K562 (cell line): ENCODE results near the gene MBD1. TPM values are rescaled to one million over a fixed set of nuclear protein-coding genes. Genes with fewer than 3 reads are reported as not detected.

ENCODE experiments used
- ARID1B ChIP-seq: fragments of 450-650 bp; IDR thresholded peaks from 2 replicates; pipeline ENCODE4 v1.6.1; 2016; ENCODE audit warnings: antibody characterized with exemption, mild to moderate bottlenecking, inconsistent platforms
- BHLHE40 ChIP-seq: IDR thresholded peaks from 2 replicates; pipeline ENCODE4 v1.6.1; 2011; ENCODE audit warnings: low read length, improper control_type of control experiment
- BRD9 ChIP-seq: fragments of 450-650 bp; IDR thresholded peaks from 2 replicates; pipeline ENCODE4 v1.6.1; 2018; ENCODE audit warnings: low read depth; ENCODE audit not compliant: partially characterized antibody
- CBFA2T2 ChIP-seq: fragments of 450-650 bp; conservative IDR thresholded peaks from 2 replicates; pipeline ENCODE4 v1.6.1; 2017; ENCODE audit warnings: mild to moderate bottlenecking
- CHD4 ChIP-seq: fragments of 200-600 bp; sonication (generic); IDR thresholded peaks from 3 replicates; pipeline ENCODE4 v1.6.1; 2012; ENCODE audit warnings: low read depth, mild to moderate bottlenecking, mixed read lengths, low read length, inconsistent platforms; ENCODE audit not compliant: insufficient read depth, insufficient replicate concordance, poor library complexity, severe bottlenecking
- DEAF1 ChIP-seq: fragments of 450-650 bp; formaldehyde crosslinking; IDR thresholded peaks from 2 replicates; pipeline ENCODE4 v1.4.0; 2020; ENCODE audit warnings: mild to moderate bottlenecking, moderate library complexity
- HDAC2 ChIP-seq: fragments of 450-650 bp; IDR thresholded peaks from 2 replicates; pipeline ENCODE4 v1.6.1; 2016; ENCODE audit warnings: mild to moderate bottlenecking
- KAT8 ChIP-seq: fragments of 450-650 bp; IDR thresholded peaks from 2 replicates; pipeline ENCODE4 v1.6.1; 2016; ENCODE audit warnings: low read depth, mild to moderate bottlenecking
- KLF1 ChIP-seq: fragments of 450-650 bp; IDR thresholded peaks from 2 replicates; pipeline ENCODE4 v1.6.1; 2016; ENCODE audit warnings: missing genetic modification characterization, missing compliant biosample characterization
- MCM3 ChIP-seq: fragments of 450-650 bp; IDR thresholded peaks from 2 replicates; pipeline ENCODE4 v1.6.1; 2016
- NCOA2 ChIP-seq, 2 experiments: fragments of 450-650 bp; IDR thresholded peaks; 2 replicates each; pipeline ENCODE4 v1.6.1; 2018; ENCODE audit warnings: mild to moderate bottlenecking in 2 of 2, moderate library complexity in 1 of 2; ENCODE audit not compliant: partially characterized antibody in 2 of 2
- RAD51 ChIP-seq: fragments of 450-650 bp; IDR thresholded peaks from 2 replicates; pipeline ENCODE4 v1.7.1; 2016; ENCODE audit warnings: low read depth, mild to moderate bottlenecking, borderline replicate concordance
- RBM22 ChIP-seq: fragments of 200-400 bp; formaldehyde crosslinking; IDR thresholded peaks from 2 replicates; pipeline ENCODE4 v1.6.1; 2018; ENCODE audit warnings: low read length, low read depth; ENCODE audit not compliant: poor library complexity, severe bottlenecking
- SIN3B ChIP-seq: fragments of 450-650 bp; IDR thresholded peaks from 2 replicates; pipeline ENCODE4 v1.6.1; 2017; ENCODE audit warnings: low read depth, mild to moderate bottlenecking, moderate library complexity
- TBL1XR1 ChIP-seq, 2 experiments: IDR thresholded peaks; 2 replicates each; pipeline ENCODE4 v1.6.1; 2012; ENCODE audit warnings: improper control_type of control experiment in 2 of 2, low read length in 2 of 2, mild to moderate bottlenecking in 1 of 2
- TCF3 ChIP-seq: sonication (generic); formaldehyde crosslinking; IDR thresholded peaks from 2 replicates; pipeline ENCODE4 v1.4.0; 2020; ENCODE audit warnings: mild to moderate bottlenecking, missing genetic modification reagents
- TCFL5 ChIP-seq: fragments of 250-450 bp; sonication (Bioruptor Pico); conservative IDR thresholded peaks from 2 replicates; pipeline ENCODE4 v1.6.1; 2021; ENCODE audit warnings: mild to moderate bottlenecking, moderate library complexity, matching md5 sums
- THAP7 ChIP-seq: fragments of 250-450 bp; sonication (Bioruptor Pico); IDR thresholded peaks from 2 replicates; pipeline ENCODE4 v1.5.0; 2021
- U2AF1 ChIP-seq: fragments of 200-400 bp; formaldehyde crosslinking; optimal IDR thresholded peaks from 2 replicates; pipeline ENCODE3; 2017; ENCODE audit warnings: mild to moderate bottlenecking, low read depth, low read length, moderate library complexity
- ZBTB7A ChIP-seq: IDR thresholded peaks from 2 replicates; pipeline ENCODE4 v1.6.1; 2011; ENCODE audit warnings: low read depth, mild to moderate bottlenecking, low read length, moderate library complexity, borderline replicate concordance; ENCODE audit not compliant: control insufficient read depth
- ZEB2 ChIP-seq: fragments of 450-650 bp; IDR thresholded peaks from 2 replicates; pipeline ENCODE4 v1.6.1; 2016
- ZNF124 ChIP-seq: sonication (generic); formaldehyde crosslinking; IDR thresholded peaks from 2 replicates; pipeline ENCODE4 v1.8.1; 2022; ENCODE audit warnings: missing genetic modification reagents
- ZNF212 ChIP-seq: fragments of 450-650 bp; formaldehyde crosslinking; IDR thresholded peaks from 2 replicates; pipeline ENCODE4 v1.4.0; 2020; ENCODE audit warnings: mild to moderate bottlenecking
- ZNF408 ChIP-seq: fragments of 250-450 bp; sonication (Bioruptor Pico); IDR thresholded peaks from 2 replicates; pipeline ENCODE4 v1.4.0; 2020; ENCODE audit warnings: low read depth, mild to moderate bottlenecking, moderate library complexity
- ZNF444 ChIP-seq: fragments of 250-450 bp; sonication (Bioruptor Pico); IDR thresholded peaks from 2 replicates; pipeline ENCODE4 v1.4.0; 2020; ENCODE audit warnings: mild to moderate bottlenecking, moderate library complexity
- ZNF639 ChIP-seq, 2 experiments: fragments of 200-800 bp in 1 of 2; sonication (Bioruptor generic) in 1 of 2; sonication (generic) in 1 of 2; formaldehyde crosslinking in 1 of 2; IDR thresholded peaks in 1 of 2; conservative IDR thresholded peaks in 1 of 2; 2 replicates each; pipeline versions ENCODE4 v1.5.0 to v1.6.1; 2016 to 2020; ENCODE audit warnings: missing compliant biosample characterization in 1 of 2, missing genetic modification characterization in 1 of 2, missing genetic modification reagents in 1 of 2
- ZNF695 ChIP-seq: fragments of 450-650 bp; formaldehyde crosslinking; IDR thresholded peaks from 2 replicates; pipeline ENCODE4 v1.4.0; 2020; ENCODE audit warnings: mild to moderate bottlenecking, moderate library complexity
- ZNF830 ChIP-seq: fragments of 250-450 bp; sonication (Bioruptor Pico); IDR thresholded peaks from 2 replicates; pipeline ENCODE4 v1.5.0; 2021; ENCODE audit warnings: mild to moderate bottlenecking
- polyA plus RNA-seq, 8 experiments: library from polyadenylated mRNA; depleted of rRNA in 4 of 8; stranded (reverse) in 5 of 8; unstranded in 3 of 8; fragments of >200 nt; fragmentation: Nextera tagmentation in 2 of 8; fragmentation: Illumina TruSeq in 1 of 8; extraction: Ambion mirVana in 2 of 8; extraction: Trizol in 1 of 8; gene quantifications; 2 replicates each; pipeline versions ENCODE4 v1.2.1 to v1.2.3, GENCODE V29; 2011 to 2014; ENCODE audit warnings: inconsistent platforms in 1 of 8, missing spikeins in 1 of 8
- total RNA-seq, 7 experiments: library from RNA; depleted of rRNA in 6 of 7; stranded (reverse); fragments of >200 nt in 6 of 7; fragmentation: Illumina TruSeq in 2 of 7; extraction: Trizol in 2 of 7; gene quantifications; 2 replicates each; pipeline versions ENCODE4 v1.2.1 to v1.2.3, GENCODE V29; 2011 to 2021; ENCODE audit warnings: low replicate concordance in 1 of 7

Gene MBD1
- total and polyA plus RNA-seq, 9 of the 15 experiments (the other 6 are each of a cell fraction or from before 2014, with no cell fraction given), result 3.0 to 59.7 (median 31.7) TPM

GRCh38 chr18:50281295-50281971 is at the start of gene MBD1 (continued):
- TF ChIP-seq CHD4 (no peak), KAT8 (no peak), KLF1 (tag) (no peak), ZNF695 (CRISPR knock-in tag) (no peak), NCOA2 (IDR thresholded peaks at IDR 0.05; ENCODE audit: partially characterized antibody in 2 of 2) (no peak), U2AF1 (no peak), ZNF639 (CRISPR knock-in tag; conservative IDR thresholded peaks at IDR 0.05 in 1 of 2, IDR thresholded peaks at IDR 0.05 in 1 of 2) (peak in 1 of 2 experiments; percentile 71; a peak in 2 of 4 replicates), ZEB2 (no peak), ZNF212 (no peak), MCM3 (no peak), HDAC2 (peak; percentile 25; the same call in 1 of the 2 replicates), BRD9 (no peak), DEAF1 (CRISPR knock-in tag) (no peak), BHLHE40 (peak; percentile 91), ARID1B (no peak), CBFA2T2 (no peak), THAP7 (CRISPR knock-in tag) (no peak), ZNF444 (CRISPR knock-in tag) (no peak), ZBTB7A (no peak), ZNF830 (no peak), ZNF124 (CRISPR knock-in tag) (no peak), ZNF408 (CRISPR knock-in tag) (no peak), TCFL5 (no peak), RBM22 (peak; percentile 27), RAD51 (no peak), SIN3B (peak; percentile 25; the same call in 1 of the 2 replicates), TBL1XR1 (IDR thresholded peaks at IDR 0.05; ENCODE audit: low read length in 2 of 2) (no peak), TCF3 (CRISPR knock-in tag) (peak; percentile 25; the same call in 1 of the 2 replicates)
